Left renal cortex interstitium (tissue), 4 donors: ENCODE data around the gene ANKS3. TPM values are rescaled to one million over a fixed set of nuclear protein-coding genes. Genes with fewer than 3 reads are reported as not detected.
"Not testable (repeated sequence)": the region's sequence is repeated elsewhere in the genome, so short reads cannot be mapped to it uniquely, and the experiment has no call there.

Experiments
- DNase-seq, 4 donors: peaks; one replicate each; pipeline ENCODE4 v3.0.0-alpha.2; 2013; ENCODE audit warnings: low read depth in 4 of 4, low spot score in 2 of 4, missing footprints in 1 of 4
- polyA plus RNA-seq, 4 donors: library from polyadenylated mRNA; unstranded; fragments of 120-200 nt; gene quantifications; one replicate each; pipeline ENCODE4 v1.2.1, GENCODE V29; 2013; ENCODE audit not compliant: insufficient read length in 4 of 4

ANKS3 gene
- polyA plus RNA-seq, 4 donors, result 18.2 to 38.7 (median 30.3) TPM

DNA sequence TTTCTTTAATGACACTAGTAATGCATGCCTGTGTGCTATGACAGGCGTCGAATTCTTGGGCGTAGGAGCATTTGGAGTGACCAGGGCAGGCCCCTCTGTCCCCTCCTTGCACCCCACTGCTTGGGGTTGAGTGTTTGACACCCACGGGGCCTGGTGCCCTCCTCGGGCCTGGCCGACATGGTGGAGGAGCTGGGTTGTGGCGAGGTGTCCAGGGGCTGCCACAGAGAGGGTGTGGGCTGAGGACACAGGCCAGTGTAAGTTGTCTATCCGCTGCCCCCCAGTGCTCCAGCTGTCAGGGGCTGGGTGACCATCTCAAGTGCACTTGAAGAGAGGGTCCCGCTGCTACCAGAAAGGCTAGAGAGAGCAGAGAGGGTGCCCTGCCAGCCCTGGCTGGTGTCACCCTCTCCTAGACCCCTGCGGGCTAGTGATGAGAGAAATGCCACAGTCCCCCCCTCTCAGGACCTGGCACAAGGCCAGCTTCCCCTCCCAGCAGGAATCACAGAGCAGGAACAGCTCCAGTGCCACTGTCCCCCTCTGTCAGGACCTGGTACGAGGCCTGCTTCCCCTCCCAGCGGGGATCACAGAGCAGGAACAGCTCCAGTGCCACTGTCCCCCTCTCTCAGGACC, 79.0 kb downstream of the ANKS3 start:
- no peak for DNase-seq

DNA sequence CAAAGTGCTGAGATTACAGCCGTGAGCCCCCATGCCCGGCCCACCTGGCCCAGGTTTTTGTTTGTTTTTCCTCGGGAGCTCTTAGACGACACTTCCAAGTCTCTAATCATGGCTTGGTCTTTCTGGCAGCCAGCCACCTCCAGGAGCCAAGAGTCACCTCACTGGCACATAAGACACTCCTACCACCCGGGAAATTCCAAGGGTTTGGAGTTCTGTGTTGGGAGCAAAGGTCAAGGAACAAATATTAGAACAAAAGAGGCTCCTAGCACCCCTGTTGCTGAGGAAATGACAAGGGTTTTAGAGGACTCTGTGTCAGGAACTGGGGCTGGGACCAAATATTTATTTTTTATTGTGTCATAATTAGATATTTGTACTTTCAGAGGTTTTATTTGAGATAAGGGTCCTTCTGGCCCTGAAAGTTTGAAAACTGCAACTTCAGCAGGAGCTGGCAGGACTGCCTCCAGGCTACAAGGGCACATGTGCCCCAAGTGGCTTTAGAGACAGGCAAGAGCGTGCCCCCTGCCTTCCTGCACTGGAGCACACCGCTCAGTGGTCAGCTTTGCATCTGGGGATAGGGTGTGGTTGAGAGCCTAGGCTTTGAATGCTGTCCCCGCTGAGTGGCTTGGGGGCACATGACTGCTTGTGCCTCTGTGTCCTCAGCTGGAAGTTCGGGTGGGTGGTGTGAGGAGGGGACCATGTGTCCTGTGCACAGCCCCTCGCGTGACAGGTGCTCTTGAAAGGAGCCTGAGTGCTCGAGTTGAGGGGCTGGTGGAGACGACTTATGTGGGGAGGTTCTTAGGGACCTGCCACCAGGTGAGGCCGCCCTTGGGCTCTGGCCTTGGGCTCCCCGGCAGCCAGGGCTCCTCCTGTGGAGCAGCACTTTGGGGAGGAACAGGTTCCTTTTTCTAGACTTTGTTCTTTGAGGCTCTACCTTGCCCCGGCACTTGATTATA, 79.8 kb downstream of the ANKS3 start:
- DNase-seq, result no peak

GRCh38 chr16:4652561-4652960, 81.5 kb downstream of the ANKS3 start:
- no peak for DNase-seq

DNA sequence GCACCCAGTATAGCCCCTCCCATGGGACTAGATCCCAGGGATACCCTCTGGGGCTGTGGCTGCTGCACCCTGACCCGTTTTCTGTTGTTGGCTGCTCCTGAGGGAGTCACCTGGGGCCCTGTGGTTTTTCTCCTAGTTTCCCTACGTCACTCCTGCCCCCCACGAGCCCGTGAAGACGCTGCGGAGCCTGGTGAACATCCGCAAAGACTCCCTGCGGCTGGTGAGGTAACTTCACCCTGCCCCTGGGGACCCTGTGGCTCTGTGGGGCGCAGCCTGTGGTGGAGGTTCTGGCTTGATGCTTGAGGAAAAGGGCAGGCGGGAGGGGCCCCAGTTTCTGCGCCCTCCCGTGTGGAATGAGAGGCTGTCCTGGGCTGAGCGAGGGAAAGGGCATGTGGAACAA, 82.2 kb downstream of the ANKS3 start:
- DNase-seq, result no peak

GRCh38 chr16:4650443-4651074, 83.5 kb downstream of the ANKS3 start:
- not testable (repeated sequence) for DNase-seq

- no peak for DNase-seq
Measured at GRCh38 chr16:4649744-4650442, 84.2 kb downstream of the ANKS3 start.

DNA sequence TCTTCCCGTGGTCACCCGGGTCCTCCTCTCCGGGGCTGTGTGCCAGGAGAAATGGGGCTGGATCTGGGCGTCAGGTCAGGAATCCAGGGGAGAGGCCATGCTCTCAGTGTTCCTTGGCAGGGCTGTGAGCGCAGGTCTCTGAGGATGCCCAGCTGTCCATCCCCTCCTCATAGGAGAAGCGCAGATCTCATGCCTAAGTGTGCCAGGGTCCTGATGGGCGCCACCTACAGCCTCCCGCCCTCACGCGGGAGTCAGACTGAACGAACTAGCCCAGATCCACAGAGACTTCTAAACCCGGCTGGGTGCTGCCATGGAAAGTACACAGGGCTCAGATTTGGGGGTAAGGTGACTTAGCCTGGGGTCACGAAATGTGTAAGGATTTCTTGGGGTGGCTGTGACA, 85.2 kb downstream of the ANKS3 start:
- DNase-seq, result no peak

DNA sequence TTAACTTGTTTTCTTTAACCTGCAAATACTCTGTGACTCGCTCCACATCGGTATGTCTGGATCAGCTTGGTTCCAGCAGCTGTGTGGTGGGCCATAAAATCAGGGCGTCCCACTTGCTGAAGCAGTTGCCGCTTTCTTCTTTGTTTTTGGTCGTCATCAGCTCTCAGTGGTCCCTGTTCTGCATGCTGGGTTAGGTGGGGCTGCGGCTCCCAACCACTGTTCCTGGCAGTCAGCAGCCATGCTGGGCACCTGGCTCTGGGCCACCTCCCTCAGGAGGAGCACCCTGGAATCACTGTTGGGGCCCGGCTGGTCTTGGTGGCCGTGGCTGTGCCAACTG, 86.5 kb downstream of the ANKS3 start:
- no peak for DNase-seq

GRCh38 chr16:4646773-4647643, 87.1 kb downstream of the ANKS3 start:
- no peak for DNase-seq

Other genes starting within 250 kb of the ANKS3 start
- 10 to 100 TPM; 28.0 to 30.7 (median 30.6) TPM for gene CDIP1, start 195.5 kb downstream of the ANKS3 start, polyA plus RNA-seq
- gene C16orf96, start 177.9 kb downstream of the ANKS3 start, polyA plus RNA-seq, result under 1 TPM; 0.23 to 0.43 (median 0.31) TPM
- gene UBALD1, start 119.4 kb downstream of the ANKS3 start, polyA plus RNA-seq, result 10 to 100 TPM in 3 of 4 donors, 1 to 10 TPM in 1; 10.0 to 30.7 (median 23.6) TPM
- 10 to 100 TPM; 38.4 to 71.1 (median 61.0) TPM for gene MGRN1, start 109.4 kb downstream of the ANKS3 start, polyA plus RNA-seq
- 10 to 100 TPM; 37.0 to 66.3 (median 49.7) TPM for gene NUDT16L1, start 40.7 kb downstream of the ANKS3 start, polyA plus RNA-seq
- 1 to 10 TPM; 2.0 to 3.5 (median 2.4) TPM for gene DNAAF8, start 266 bp upstream of the ANKS3 start, polyA plus RNA-seq
- gene ZNF500, start 32.9 kb upstream of the ANKS3 start, polyA plus RNA-seq, result 10 to 100 TPM; 12.7 to 25.8 (median 16.2) TPM
- under 1 TPM in 2 of 4 donors, not detected in 2; 0.19 to 0.30 TPM for gene SEPTIN12, start 54.1 kb upstream of the ANKS3 start, polyA plus RNA-seq
- 10 to 100 TPM in 3 of 4 donors, 1 to 10 TPM in 1; 9.6 to 12.4 (median 11.3) TPM for gene SMIM22, start 61.1 kb upstream of the ANKS3 start, polyA plus RNA-seq
- gene ROGDI, start 68.4 kb upstream of the ANKS3 start, polyA plus RNA-seq, result 10 to 100 TPM; 29.8 to 58.2 (median 40.9) TPM
- 100 to 1,000 TPM; 120 to 150 (median 135) TPM for gene GLYR1, start 113.0 kb upstream of the ANKS3 start, polyA plus RNA-seq
- gene UBN1, start 113.2 kb upstream of the ANKS3 start, polyA plus RNA-seq, result 10 to 100 TPM; 30.0 to 45.2 (median 34.5) TPM
- gene PPL, start 202.9 kb upstream of the ANKS3 start, polyA plus RNA-seq, result 10 to 100 TPM; 26.5 to 39.9 (median 31.2) TPM
- under 1 TPM; 0.14 to 0.30 (median 0.17) TPM for gene SEC14L5, start 224.1 kb upstream of the ANKS3 start, polyA plus RNA-seq